IPS DF 6.9 (cell line): ENCODE data around the gene EEF1AKMT3.

Experiments
- DNase-seq: peaks from one replicate; pipeline ENCODE4 v3.0.0-alpha.2; 2013; ENCODE audit warnings: low read depth, low spot score
- H3K27ac ChIP-seq: one replicate; pipeline ENCODE4 v1.5.1; 2013; ENCODE audit warnings: low read length, control low read depth
- H3K27me3 ChIP-seq: 2 replicates; pipeline ENCODE4 v1.6.1; 2013; ENCODE audit warnings: mild to moderate bottlenecking, low read length; ENCODE audit not compliant: control insufficient read depth, insufficient read depth
- H3K36me3 ChIP-seq: 2 replicates; pipeline ENCODE4 v1.6.1; 2013; ENCODE audit warnings: low read length; ENCODE audit not compliant: control insufficient read depth, insufficient read depth
- H3K4me1 ChIP-seq: 2 replicates; pipeline ENCODE4 v1.6.1; 2013; ENCODE audit warnings: low read length; ENCODE audit not compliant: control insufficient read depth, insufficient read depth
- H3K4me3 ChIP-seq: 2 replicates; pipeline ENCODE4 v1.5.1; 2013; ENCODE audit warnings: mild to moderate bottlenecking, low read length
- H3K9me3 ChIP-seq: 2 replicates; pipeline ENCODE4 v1.6.1; 2013; ENCODE audit warnings: low read length, inconsistent platforms; ENCODE audit not compliant: control insufficient read depth, insufficient read depth
- WGBS: extraction: QIAGEN DNeasy Blood & Tissue Kit; methylation state at CpG from one replicate; pipeline ENCODE4 v1.1.7; 2013; ENCODE audit warnings: mixed read lengths, missing lambda C conversion rate; ENCODE audit not compliant: insufficient read length, insufficient coverage; 5-methylcytosine and 5-hydroxymethylcytosine counted together

The EEF1AKMT3 gene

DNA sequence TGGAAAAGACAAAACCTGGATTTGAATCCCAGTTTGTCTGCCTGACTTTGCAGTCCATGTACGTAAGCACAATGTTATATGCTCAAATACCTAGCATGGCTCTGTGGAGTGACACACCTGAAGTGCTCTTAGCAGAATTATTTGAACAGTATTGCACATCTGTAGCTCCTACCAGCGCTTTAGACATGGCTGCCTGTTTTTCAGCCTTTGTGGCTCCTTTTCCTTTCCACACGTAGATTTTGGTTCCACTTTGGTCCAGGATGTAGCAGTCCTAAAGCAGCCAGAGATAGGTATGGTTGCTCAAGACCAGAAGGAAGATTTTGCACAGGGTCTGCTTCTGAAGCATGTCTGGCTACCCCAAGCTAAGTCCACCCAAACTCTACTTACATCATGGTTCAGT, 37.0 kb downstream of the EEF1AKMT3 start:
- DNase-seq: no peak
- H3K27me3 ChIP-seq: no peaks in the 10 kb centered on the region
- no peaks in the 10 kb centered on the region for H3K9me3 ChIP-seq
- no CpG with 5 or more reads among the region's 3 CpGs for WGBS
- H3K4me3 ChIP-seq: no peak overlapping the region
- H3K27ac ChIP-seq: no peak overlapping the region
- H3K36me3 ChIP-seq: no peaks in the 10 kb centered on the region
- H3K4me1 ChIP-seq: no peaks in the 10 kb centered on the region

DNA sequence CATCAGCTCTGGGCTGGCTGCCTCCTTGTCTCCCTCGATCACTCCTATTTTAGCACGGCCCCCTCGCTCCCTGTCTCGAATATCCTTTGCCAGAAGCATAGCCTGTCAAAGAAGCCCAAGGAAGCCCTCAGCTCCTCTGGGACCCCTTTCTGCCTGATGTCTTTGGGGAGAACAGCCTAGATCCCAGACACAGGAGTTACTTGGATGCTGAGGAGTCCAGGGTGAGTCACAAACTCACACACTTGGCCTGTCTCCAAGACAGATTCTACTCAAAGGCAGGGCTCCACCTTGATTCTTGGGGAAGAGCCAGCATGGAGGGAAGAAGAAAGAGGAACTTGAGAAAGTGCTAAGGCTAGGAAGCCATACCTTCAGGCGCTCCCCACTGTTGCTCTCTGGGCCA, 38.0 kb downstream of the EEF1AKMT3 start:
- no peaks in the 10 kb centered on the region for H3K4me1 ChIP-seq
- no peak overlapping the region for H3K4me3 ChIP-seq
- no peaks in the 10 kb centered on the region for H3K36me3 ChIP-seq
- no peak overlapping the region for H3K27ac ChIP-seq
- no CpG with 5 or more reads among the region's 5 CpGs for WGBS
- no peaks in the 10 kb centered on the region for H3K9me3 ChIP-seq
- H3K27me3 ChIP-seq: no peaks in the 10 kb centered on the region
- DNase-seq: no peak

DNA sequence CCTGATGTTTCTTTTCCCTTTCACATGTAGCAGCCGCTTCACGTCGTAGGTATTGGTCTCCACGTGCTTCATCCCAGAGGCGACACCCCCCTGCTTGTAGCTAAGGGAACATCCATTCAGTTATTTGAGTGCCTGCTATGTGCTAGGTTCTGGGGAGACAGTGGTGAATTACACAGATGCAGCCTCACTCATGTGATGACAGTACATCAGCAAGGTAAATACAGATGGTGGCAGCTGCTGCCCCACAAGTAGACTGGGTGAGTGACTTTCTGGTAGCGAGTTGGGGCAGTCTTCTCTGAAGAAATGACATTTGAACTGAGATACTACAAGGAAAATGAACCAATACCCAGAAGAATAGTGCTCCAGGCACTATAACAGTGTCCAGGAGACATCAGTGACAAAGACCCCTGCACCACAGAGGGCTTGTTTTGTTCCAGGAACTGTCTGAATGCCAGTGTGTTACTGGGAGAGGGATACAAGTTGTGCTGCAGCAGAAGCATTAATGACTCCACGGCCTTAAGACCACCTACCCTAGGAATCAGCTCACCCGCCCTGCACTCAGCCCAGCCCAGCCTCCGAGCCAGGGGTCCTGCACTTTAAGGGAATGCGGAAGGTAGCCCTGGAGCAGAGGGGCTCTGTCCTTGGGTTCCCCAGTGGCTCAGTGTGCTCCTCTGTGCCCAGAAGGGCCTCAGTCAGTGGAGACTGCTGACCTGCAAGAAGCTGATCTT, 38.8 kb downstream of the EEF1AKMT3 start:
- H3K4me3 ChIP-seq: no peak overlapping the region
- DNase-seq: no peak

DNA sequence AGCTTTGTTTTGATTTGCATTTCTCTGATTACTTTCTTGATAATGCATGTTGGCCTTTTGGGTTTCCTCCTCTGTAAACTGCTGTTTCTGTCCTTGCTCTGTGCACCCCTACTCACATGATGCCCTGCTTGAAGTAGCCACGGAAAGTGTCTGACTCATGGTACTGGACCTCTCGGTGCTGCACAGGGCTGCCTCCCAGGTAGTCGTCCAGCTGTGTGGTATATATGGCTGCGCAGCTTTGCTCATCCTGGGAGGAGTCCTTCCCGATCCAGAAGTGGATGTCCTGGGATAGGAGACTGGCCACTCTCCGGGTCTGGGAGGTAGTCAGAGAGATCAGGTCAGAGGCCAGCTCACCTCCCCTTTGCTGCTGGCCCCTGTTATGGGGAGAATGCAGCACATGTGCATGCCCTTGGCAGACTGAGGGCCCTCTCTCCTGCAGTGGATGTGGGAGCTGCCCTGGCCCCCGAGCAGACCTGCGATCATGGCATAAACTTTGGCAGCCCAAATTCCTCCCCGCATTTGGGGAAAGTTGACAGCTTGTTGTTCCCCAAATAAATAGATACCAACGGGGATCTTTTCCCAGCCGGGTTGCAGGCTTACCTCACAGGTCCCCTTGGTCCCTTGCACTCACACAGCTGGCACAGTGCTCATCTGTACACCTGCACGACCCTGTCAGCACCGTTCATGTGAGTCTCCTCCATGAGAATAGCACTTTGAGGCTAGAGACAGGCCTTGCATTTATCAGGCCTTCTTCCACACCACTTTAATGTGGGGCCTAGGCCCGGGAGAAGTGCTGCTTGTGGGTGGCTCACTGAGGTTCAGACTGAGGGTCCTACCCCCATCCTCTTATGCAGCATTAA, 40.9 kb downstream of the EEF1AKMT3 start:
- Histone ChIP-seq H3K27ac (no peak overlapping the region), H3K27me3 (no peaks in the 10 kb centered on the region), H3K4me1 (no peaks in the 10 kb centered on the region), H3K9me3 (no peaks in the 10 kb centered on the region), H3K36me3 (no peaks in the 10 kb centered on the region), H3K4me3 (no peak overlapping the region)
- no peak for DNase-seq
- no CpG with 5 or more reads among the region's 14 CpGs for WGBS

More for the DNA sequence above, 38.8 kb downstream of the EEF1AKMT3 start:
- Histone ChIP-seq H3K27me3 (no peaks in the 10 kb centered on the region), H3K27ac (no peak overlapping the region), H3K4me1 (no peaks in the 10 kb centered on the region), H3K36me3 (no peaks in the 10 kb centered on the region), H3K9me3 (no peaks in the 10 kb centered on the region)
- no CpG with 5 or more reads among the region's 10 CpGs for WGBS

DNA sequence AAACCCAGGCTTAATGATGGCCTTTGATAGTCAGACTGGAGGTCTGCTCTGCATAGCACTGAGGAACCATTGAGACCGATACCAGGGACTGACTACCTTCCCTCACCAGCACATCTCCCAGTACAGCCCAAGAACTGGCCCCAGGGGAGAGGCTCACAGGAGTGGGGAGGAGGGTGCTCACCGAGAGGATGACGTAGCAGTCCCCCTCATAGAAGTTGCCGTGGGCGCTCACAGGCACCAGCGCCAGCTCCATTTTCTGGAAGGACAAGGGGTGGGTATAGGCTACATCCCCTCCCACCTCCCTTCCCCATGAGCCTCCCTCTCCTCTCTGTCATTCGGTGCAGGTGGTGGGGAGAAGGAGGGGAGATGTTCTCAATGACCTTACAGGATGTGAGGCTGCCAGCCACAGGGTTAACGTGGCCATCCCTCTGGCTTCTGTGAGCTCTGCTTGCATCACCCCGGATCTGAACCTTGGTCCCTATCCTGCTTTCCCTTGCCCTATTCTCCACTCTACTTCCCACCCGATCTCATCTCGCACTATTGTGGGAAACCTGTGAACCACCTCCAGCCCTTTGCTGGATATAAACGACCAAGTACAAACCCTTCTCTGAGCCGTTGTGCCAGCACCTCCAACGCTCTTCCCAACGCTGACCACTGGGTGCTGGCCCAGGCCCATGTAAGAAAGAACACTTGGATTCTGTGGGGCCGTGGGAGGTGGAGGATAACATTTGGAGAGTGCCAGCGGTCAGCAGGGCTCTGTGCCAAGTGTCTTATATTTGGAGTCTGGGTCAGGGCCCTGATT, 41.8 kb downstream of the EEF1AKMT3 start:
- Histone ChIP-seq H3K9me3 (no peaks in the 10 kb centered on the region), H3K27ac (no peak overlapping the region), H3K27me3 (no peaks in the 10 kb centered on the region), H3K4me3 (no peak overlapping the region), H3K4me1 (no peaks in the 10 kb centered on the region), H3K36me3 (no peaks in the 10 kb centered on the region)
- no CpG with 5 or more reads among the region's 17 CpGs for WGBS
- DNase-seq: no peak

DNA sequence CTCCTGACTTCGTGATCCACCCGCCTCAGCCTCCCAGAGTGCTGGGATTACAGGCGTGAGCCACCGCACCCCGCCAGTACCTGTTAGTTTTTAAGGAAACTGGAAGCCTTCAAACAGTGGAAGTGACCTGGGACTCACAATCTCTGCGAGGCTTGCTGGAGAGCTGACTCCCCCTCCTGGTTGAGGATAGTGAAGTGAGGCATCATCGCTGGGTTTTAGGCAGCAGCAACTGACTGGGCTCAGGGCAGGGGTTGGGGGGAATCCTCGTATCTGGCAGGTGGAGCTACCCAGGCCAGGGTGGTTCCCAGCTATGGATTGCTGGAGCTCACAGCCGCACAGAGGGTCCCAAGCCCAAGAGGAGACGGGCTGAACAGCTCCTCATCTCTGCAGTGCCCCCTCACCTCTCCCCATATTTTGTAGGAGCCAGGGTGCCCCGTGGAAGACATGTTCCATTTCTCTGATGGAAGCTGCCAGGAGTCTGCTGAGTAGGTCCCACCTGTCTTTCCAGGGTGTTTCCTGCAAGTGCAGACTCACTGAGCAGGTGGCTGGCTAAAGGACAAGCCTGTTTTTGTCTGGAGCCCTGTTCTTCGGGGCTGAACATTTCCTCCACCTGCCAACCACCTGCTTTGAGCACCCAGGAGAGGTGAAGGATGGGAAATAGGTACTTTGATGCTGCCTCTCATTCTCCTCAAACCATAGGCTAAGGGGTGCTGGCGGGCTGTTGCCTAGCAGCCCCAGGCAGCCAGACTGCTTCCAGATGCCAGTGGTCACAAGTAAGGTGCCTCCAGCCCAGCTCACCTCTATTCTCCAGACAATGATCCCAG, 43.0 kb downstream of the EEF1AKMT3 start:
- peak; percentile 57 for DNase-seq
- Histone ChIP-seq H3K9me3 (no peaks in the 10 kb centered on the region), H3K27me3 (no peaks in the 10 kb centered on the region), H3K4me3 (no peak overlapping the region), H3K4me1 (no peaks in the 10 kb centered on the region; the same call in 1 of the 2 replicates), H3K36me3 (no peaks in the 10 kb centered on the region), H3K27ac (no peak overlapping the region)
- WGBS: no CpG with 5 or more reads among the region's 13 CpGs

DNA sequence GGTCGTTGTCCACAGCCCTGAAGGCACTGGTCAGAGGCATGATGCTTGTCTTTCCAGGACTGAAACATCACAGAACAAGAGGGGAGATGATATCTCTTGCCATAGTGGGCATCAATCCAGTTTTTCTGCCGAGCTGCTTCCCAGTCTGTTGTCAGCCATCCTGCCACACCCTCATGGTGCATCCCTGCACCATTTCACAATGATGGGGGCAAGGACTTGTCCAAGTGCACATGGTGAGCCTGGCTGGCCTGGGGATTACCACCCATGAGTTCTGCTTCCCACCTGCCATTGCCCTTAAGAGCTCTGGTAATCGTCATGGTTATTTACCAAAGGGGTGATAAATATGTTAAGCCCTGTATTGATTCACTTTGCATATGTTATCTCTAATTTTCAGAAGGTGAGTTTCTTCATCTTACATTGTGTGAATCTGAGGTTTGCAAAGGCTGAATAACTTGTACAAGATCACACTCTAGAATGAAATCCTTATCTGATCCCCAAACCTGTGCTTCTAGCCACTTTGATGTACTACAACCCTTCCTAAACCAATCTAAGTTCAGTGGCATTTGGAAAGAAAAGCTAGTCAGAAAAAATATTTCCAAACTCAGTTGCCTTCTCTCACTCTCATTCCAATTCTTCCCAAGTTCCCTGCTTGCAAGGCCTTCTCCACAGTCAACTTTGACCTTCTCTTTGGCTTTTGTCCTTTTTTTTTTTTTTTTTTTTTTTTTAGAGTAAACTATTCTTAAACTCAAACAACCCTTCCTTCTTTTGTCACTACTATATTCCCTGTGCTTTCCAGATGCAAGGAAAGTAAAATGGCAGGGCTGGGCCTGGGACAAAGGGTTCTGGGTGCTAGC, 43.8 kb downstream of the EEF1AKMT3 start:
- no peaks in the 10 kb centered on the region for H3K27me3 ChIP-seq
- no peak overlapping the region for H3K4me3 ChIP-seq
- H3K36me3 ChIP-seq: no peaks in the 10 kb centered on the region
- H3K27ac ChIP-seq: no peak overlapping the region
- DNase-seq: no peak
- H3K9me3 ChIP-seq: no peaks in the 10 kb centered on the region
- no CpG with 5 or more reads among the region's 3 CpGs for WGBS
- no peaks in the 10 kb centered on the region; the same call in 1 of the 2 replicates for H3K4me1 ChIP-seq

DNA sequence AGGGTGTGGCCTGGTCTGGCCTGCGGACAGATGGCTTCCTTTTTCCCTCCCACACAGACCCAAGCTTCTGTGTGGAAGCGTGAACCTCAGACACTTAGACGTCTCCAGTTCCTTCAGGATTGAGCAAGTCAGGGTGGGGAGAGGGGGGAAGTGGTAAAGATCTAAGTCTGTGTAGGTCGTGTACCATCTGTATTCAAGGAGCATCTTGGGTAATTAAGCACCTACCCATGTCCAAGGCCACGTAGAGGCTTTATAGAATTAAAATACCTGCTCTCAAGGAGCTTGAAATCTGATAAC, 44.4 kb downstream of the EEF1AKMT3 start:
- H3K4me3 ChIP-seq: no peak overlapping the region
- H3K27me3 ChIP-seq: no peaks in the 10 kb centered on the region
- no peaks in the 10 kb centered on the region for H3K9me3 ChIP-seq
- WGBS: no CpG with 5 or more reads among the region's 5 CpGs
- H3K36me3 ChIP-seq: no peaks in the 10 kb centered on the region
- H3K4me1 ChIP-seq: no peaks in the 10 kb centered on the region; the same call in 1 of the 2 replicates
- DNase-seq: no peak
- no peak overlapping the region for H3K27ac ChIP-seq

DNA sequence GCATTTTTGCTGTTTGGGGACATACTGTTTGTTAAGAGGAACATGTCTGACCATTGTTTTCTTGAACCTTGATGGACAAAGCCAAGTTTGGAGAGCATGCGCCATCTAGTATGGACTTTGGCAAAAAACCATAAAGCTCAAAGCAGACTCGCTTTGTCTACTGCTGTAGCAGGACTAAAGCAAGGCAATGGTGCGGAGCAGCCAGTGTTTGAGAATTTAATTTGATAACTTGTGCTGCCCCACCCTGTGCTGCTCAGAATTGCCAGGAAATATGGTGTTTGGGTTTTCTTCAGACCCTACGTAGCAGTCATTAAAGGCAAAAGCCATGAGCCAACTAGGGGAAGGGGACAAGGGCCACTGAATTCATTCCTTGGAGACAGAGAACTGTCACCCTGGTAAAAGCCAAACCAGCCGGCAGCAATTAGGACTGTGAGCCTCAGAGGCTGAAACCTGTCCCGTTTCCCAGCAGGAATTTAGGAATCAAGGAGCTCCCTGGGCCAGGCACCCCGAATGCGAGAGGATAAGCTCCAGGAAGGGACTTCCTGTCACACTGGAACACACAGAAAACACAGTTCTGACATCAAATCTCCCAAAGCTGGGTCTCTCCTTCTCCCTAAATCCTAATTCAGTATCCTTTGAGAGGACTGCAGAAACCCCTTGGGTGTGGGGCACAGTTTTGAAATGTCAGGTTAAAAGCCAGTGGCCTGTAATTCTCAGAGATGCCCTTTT, 45.0 kb downstream of the EEF1AKMT3 start:
- H3K36me3 ChIP-seq: peaks cover under 1% of the 10 kb centered on the region; the same call in 1 of the 2 replicates
- no peak overlapping the region for H3K4me3 ChIP-seq
- no peaks in the 10 kb centered on the region for H3K9me3 ChIP-seq
- DNase-seq: no peak
- H3K27me3 ChIP-seq: no peaks in the 10 kb centered on the region
- H3K4me1 ChIP-seq: no peaks in the 10 kb centered on the region; the same call in 1 of the 2 replicates
- no peak overlapping the region for H3K27ac ChIP-seq
- no CpG with 5 or more reads among the region's 8 CpGs for WGBS
